CD14-positive monocyte (primary cell): Measurements from ENCODE around the gene PLA2G2F. TPM values are rescaled to one million over a fixed set of nuclear protein-coding genes. Genes with fewer than 3 reads are reported as not detected.
"Not testable (repeated sequence)": the region's sequence is repeated elsewhere in the genome, so short reads cannot be mapped to it uniquely, and the experiment has no call there.

Source experiments
- DNase-seq, 3 donors: peaks; one replicate each; pipeline ENCODE4 v3.0.0-alpha.2; 2011 to 2022
- H2AFZ ChIP-seq: 2 replicates; pipeline ENCODE4 v1.6.0; 2012; ENCODE audit warnings: mild to moderate bottlenecking, low read depth, low read length, inconsistent platforms; ENCODE audit not compliant: insufficient read depth, poor library complexity, severe bottlenecking
- H3K27ac ChIP-seq, 2 donors: 1 replicate in 1 of 2; 2 replicates in 1 of 2; pipeline ENCODE4 v1.5.1; 2012 to 2013; ENCODE audit warnings: low read length in 2 of 2, control low read depth in 1 of 2, inconsistent platforms in 1 of 2, low read depth in 1 of 2, mild to moderate bottlenecking in 1 of 2
- H3K27me3 ChIP-seq, 2 donors: one replicate each; pipeline versions ENCODE4 v1.6.0 to v1.6.1; 2011 to 2013; ENCODE audit warnings: low read length in 2 of 2; ENCODE audit not compliant: control insufficient read depth in 2 of 2, insufficient read depth in 2 of 2
- H3K36me3 ChIP-seq, 2 donors: replicated peaks in 1 of 2; 1 replicate in 1 of 2; 2 replicates in 1 of 2; pipeline versions ENCODE4 v1.5.1 to v1.6.1; 2012 to 2013; ENCODE audit warnings: low read length in 2 of 2, control low read depth in 1 of 2, inconsistent platforms in 1 of 2, mild to moderate bottlenecking in 1 of 2; ENCODE audit not compliant: insufficient read depth in 2 of 2, control insufficient read depth in 1 of 2
- H3K4me1 ChIP-seq, 2 donors: 1 replicate in 1 of 2; 2 replicates in 1 of 2; pipeline versions ENCODE4 v1.5.1 to v1.6.1; 2012 to 2013; ENCODE audit warnings: low read length in 2 of 2, control low read depth in 1 of 2, inconsistent platforms in 1 of 2, mild to moderate bottlenecking in 1 of 2, moderate library complexity in 1 of 2; ENCODE audit not compliant: insufficient read depth in 2 of 2, control insufficient read depth in 1 of 2
- H3K4me2 ChIP-seq: replicated peaks from 2 replicates; pipeline ENCODE3; 2012; ENCODE audit warnings: low read length, moderate library complexity, mild to moderate bottlenecking; ENCODE audit not compliant: poor library complexity, severe bottlenecking; ENCODE audit errors: extremely low read depth
- H3K4me3 ChIP-seq, 3 experiments: fragments of 200-600 bp in 1 of 3; sonication (generic) in 1 of 3; replicated peaks in 1 of 3; 1 replicate in 2 of 3; 2 replicates in 1 of 3; pipeline ENCODE4 v1.5.1; 2011 to 2013; ENCODE audit warnings: low read length in 3 of 3, mild to moderate bottlenecking in 3 of 3, control low read depth in 2 of 3, low read depth in 2 of 3, inconsistent platforms in 1 of 3, moderate library complexity in 1 of 3
- H3K79me2 ChIP-seq: 2 replicates; pipeline ENCODE4 v1.6.0; 2012; ENCODE audit warnings: mild to moderate bottlenecking, control low read depth, inconsistent platforms, low read length, moderate library complexity; ENCODE audit not compliant: insufficient read depth
- H3K9ac ChIP-seq: 2 replicates; pipeline ENCODE4 v1.6.0; 2017; ENCODE audit warnings: low read length, mild to moderate bottlenecking; ENCODE audit not compliant: insufficient read depth, poor library complexity, severe bottlenecking
- H3K9me3 ChIP-seq, 2 donors: replicated peaks in 1 of 2; 1 replicate in 1 of 2; 2 replicates in 1 of 2; pipeline versions ENCODE4 v1.5.1 to v1.6.1; 2012 to 2013; ENCODE audit warnings: low read length in 2 of 2, control low read depth in 1 of 2; ENCODE audit not compliant: control insufficient read depth in 1 of 2, insufficient read depth in 1 of 2
- H4K20me1 ChIP-seq: 2 replicates; pipeline ENCODE4 v1.6.0; 2012; ENCODE audit warnings: mild to moderate bottlenecking, low read length, control low read depth, moderate library complexity; ENCODE audit not compliant: insufficient read depth
- H3K27ac Mint-ChIP-seq, 7 donors: one replicate each; pipeline ENCODE4 v1.8.0; 2020; ENCODE audit warnings: mild to moderate bottlenecking in 7 of 7, mixed read lengths in 7 of 7, moderate library complexity in 6 of 7, inconsistent platforms in 2 of 7
- H3K27me3 Mint-ChIP-seq, 3 donors: one replicate each; pipeline ENCODE4 v1.8.0; 2021 to 2022; ENCODE audit warnings: low read depth in 3 of 3, mild to moderate bottlenecking in 3 of 3, mixed read lengths in 3 of 3, moderate library complexity in 3 of 3, inconsistent platforms in 1 of 3
- H3K36me3 Mint-ChIP-seq, 2 donors: one replicate each; pipeline ENCODE4 v1.8.0; 2020; ENCODE audit warnings: mixed read lengths in 2 of 2, inconsistent platforms in 1 of 2, mild to moderate bottlenecking in 1 of 2
- H3K4me1 Mint-ChIP-seq: one replicate; pipeline ENCODE4 v1.8.0; 2020; ENCODE audit warnings: mild to moderate bottlenecking, mixed read lengths
- H3K4me3 Mint-ChIP-seq, 2 donors: one replicate each; pipeline ENCODE4 v1.8.0; 2020; ENCODE audit warnings: mild to moderate bottlenecking in 2 of 2, mixed read lengths in 2 of 2, moderate library complexity in 1 of 2
- H3K9me3 Mint-ChIP-seq, 7 donors: one replicate each; pipeline ENCODE4 v1.8.0; 2020 to 2022; ENCODE audit warnings: mixed read lengths in 7 of 7, mild to moderate bottlenecking in 6 of 7, moderate library complexity in 6 of 7, inconsistent platforms in 2 of 7
- CTCF ChIP-seq: fragments of 200-600 bp; IDR thresholded peaks from one replicate; pipeline ENCODE4 v1.8.0; 2022; ENCODE audit warnings: antibody characterized with exemption, mild to moderate bottlenecking
- WGBS: methylation state at CpG from one replicate; pipeline ENCODE4 v1.1.5; 2013; ENCODE audit warnings: missing lambda C conversion rate; ENCODE audit not compliant: insufficient coverage; 5-methylcytosine and 5-hydroxymethylcytosine counted together
- intact Hi-C, 2 donors: fragments of 100-400 bp; cut with micrococcal nuclease; formaldehyde crosslinking; loops; one replicate each; pipeline versions ENCODE4 v1.15.0 to v1.15.1; 2023
- polyA plus RNA-seq, 3 donors: library from polyadenylated mRNA; depleted of rRNA in 1 of 3; unstranded in 2 of 3; stranded (reverse) in 1 of 3; fragments of 300-500 nt in 2 of 3; fragments of >200 nt in 1 of 3; fragmentation: Illumina TruSeq in 2 of 3; gene quantifications; 1 replicate in 2 of 3; 2 replicates in 1 of 3; pipeline ENCODE4 v1.2.3, GENCODE V29; 2012 to 2021

The PLA2G2F gene
- polyA plus RNA-seq, 3 donors: not detected

GRCh38 chr1:20126041-20126805 is 12.9 kb upstream of the PLA2G2F start:
- Histone ChIP-seq H3K27me3 (peaks cover 0 to 2% of the 10 kb centered on the region in 2 donors), H4K20me1 (no peaks in the 10 kb centered on the region), H3K79me2 (no peaks in the 10 kb centered on the region), H3K9ac (no peak overlapping the region), H3K9me3 (peaks cover 3 to 8% of the 10 kb centered on the region in 2 donors), H3K4me2 (no peak overlapping the region), H3K36me3 (no peaks in the 10 kb centered on the region), H3K4me3 (no peak overlapping the region), H2AFZ (no peak overlapping the region), H3K27ac (no peak overlapping the region), H3K4me1 (peaks cover 13 to 26% of the 10 kb centered on the region in 2 donors)
- Mint-ChIP-seq H3K9me3 (peaks cover 2 to 20% (median 15%) of the 10 kb centered on the region in 7 donors), H3K4me1 (peaks cover 28% of the 10 kb centered on the region), H3K27ac (peak overlapping the region in 1 of 7 donors; percentile 15), H3K27me3 (peaks cover 2 to 17% (median 10%) of the 10 kb centered on the region in 3 donors), H3K36me3 (no peaks in the 10 kb centered on the region), H3K4me3 (no peak overlapping the region)
- WGBS: 83% methylated on average over 7 of the region's 9 CpGs
- TF ChIP-seq CTCF: no peak
- peak in 1 of 3 donors; percentile 39 for DNase-seq
- intact Hi-C loops: no loop called here

- Histone ChIP-seq H3K27ac (no peak overlapping the region), H3K9ac (no peak overlapping the region), H3K27me3 (no peaks in the 10 kb centered on the region), H3K4me2 (no peak overlapping the region), H3K36me3 (no peaks in the 10 kb centered on the region), H4K20me1 (no peaks in the 10 kb centered on the region), H3K79me2 (no peaks in the 10 kb centered on the region), H3K9me3 (peaks cover 3 to 8% of the 10 kb centered on the region in 2 donors), H3K4me3 (no peak overlapping the region), H3K4me1 (peaks cover 13 to 26% of the 10 kb centered on the region in 2 donors), H2AFZ (no peak overlapping the region)
- Mint-ChIP-seq H3K27me3 (peaks cover 1 to 14% (median 12%) of the 10 kb centered on the region in 3 donors), H3K27ac (peak overlapping the region in 2 of 7 donors; percentile 32 to 45), H3K9me3 (peaks cover 2 to 22% (median 15%) of the 10 kb centered on the region in 7 donors), H3K36me3 (no peaks in the 10 kb centered on the region), H3K4me3 (peak overlapping the region in 1 of 2 donors; percentile 19), H3K4me1 (peaks cover 28% of the 10 kb centered on the region)
- WGBS: 96% methylated on average over 9 of the region's 10 CpGs
- intact Hi-C loops: no loop called here
- no peak for TF ChIP-seq CTCF
- DNase-seq: no peak
Measured at GRCh38 chr1:20126806-20127440, 12.2 kb upstream of the PLA2G2F start.

- intact Hi-C loops, H3K4me2 ChIP-seq, H3K36me3 ChIP-seq, DNase-seq, H3K27ac ChIP-seq, H3K9me3 ChIP-seq, H3K36me3 Mint-ChIP-seq, H3K4me3 ChIP-seq, H3K79me2 ChIP-seq, H4K20me1 ChIP-seq, H3K4me3 Mint-ChIP-seq, H3K27me3 ChIP-seq, H3K27ac Mint-ChIP-seq, H3K9ac ChIP-seq, H2AFZ ChIP-seq: not testable (repeated sequence)
- Mint-ChIP-seq H3K4me1 (peaks cover 16% of the 10 kb centered on the region), H3K27me3 (peaks cover 5 to 16% (median 15%) of the 10 kb centered on the region in 3 donors), H3K9me3 (peaks cover 2 to 23% (median 17%) of the 10 kb centered on the region in 7 donors)
- WGBS: no CpG with 5 or more reads among the region's 3 CpGs
- peaks cover 7 to 14% of the 10 kb centered on the region in 2 donors for H3K4me1 ChIP-seq
Measured at GRCh38 chr1:20130518-20130917, 8.6 kb upstream of the PLA2G2F start.
